VCaP (cell line): ENCODE data around the gene SYNPO2L.

Experiments used
- H3K27ac ChIP-seq: fragments of 450-650 bp; 2 replicates; pipeline ENCODE4 v1.5.1; 2017
- CTCF ChIP-seq: fragments of 450-650 bp; conservative IDR thresholded peaks from 2 replicates; pipeline ENCODE4 v1.5.1; 2017; ENCODE audit warnings: mild to moderate bottlenecking, moderate library complexity

The SYNPO2L gene

GRCh38 chr10:73597346-73597745 is 58.5 kb downstream of the SYNPO2L start:
- H3K27ac ChIP-seq, result no peak overlapping the region
- no peak for TF ChIP-seq CTCF
